DOHH2 (cell line): ENCODE data around the gene TMEM168.

Experiments
- H3F3A ChIP-seq: fragments of 200-600 bp; sonication (generic), shearing (Covaris generic); 2 replicates; pipeline ENCODE4 v1.6.0; 2016; ENCODE audit warnings: antibody characterized with exemption, mild to moderate bottlenecking; ENCODE audit not compliant: control insufficient read depth, insufficient read depth
- H3K27ac ChIP-seq: fragments of 200-600 bp; sonication (generic); 2 replicates; pipeline ENCODE4 v1.5.1; 2014; ENCODE audit warnings: low read depth, mild to moderate bottlenecking, low read length, moderate library complexity
- H3K27me3 ChIP-seq: fragments of 200-600 bp; sonication (generic); 2 replicates; pipeline ENCODE4 v1.6.1; 2014; ENCODE audit warnings: mild to moderate bottlenecking, low read length, mixed read lengths; ENCODE audit not compliant: control insufficient read depth
- H3K36me3 ChIP-seq: fragments of 200-600 bp; sonication (generic); 2 replicates; pipeline ENCODE4 v1.6.1; 2014; ENCODE audit warnings: mild to moderate bottlenecking, low read length, moderate library complexity, mixed read lengths; ENCODE audit not compliant: control insufficient read depth
- H3K4me1 ChIP-seq: fragments of 200-600 bp; sonication (generic); 2 replicates; pipeline ENCODE4 v1.6.1; 2014; ENCODE audit warnings: mild to moderate bottlenecking, low read length, mixed read lengths; ENCODE audit not compliant: control insufficient read depth
- H3K4me2 ChIP-seq: fragments of 200-600 bp; sonication (generic); 2 replicates; pipeline ENCODE4 v1.6.0; 2014; ENCODE audit warnings: mild to moderate bottlenecking, low read length, moderate library complexity
- H3K4me3 ChIP-seq: fragments of 200-600 bp; sonication (generic); 2 replicates; pipeline ENCODE4 v1.5.1; 2014; ENCODE audit warnings: mild to moderate bottlenecking, low read length, mixed read lengths
- H3K79me2 ChIP-seq: fragments of 200-600 bp; sonication (generic); 2 replicates; pipeline ENCODE4 v1.6.1; 2014; ENCODE audit warnings: mild to moderate bottlenecking, low read length, mixed read lengths; ENCODE audit not compliant: control insufficient read depth
- H3K9me2 ChIP-seq: fragments of 200-600 bp; sonication (generic); replicated peaks from 2 replicates; pipeline ENCODE4 v1.6.1; 2014; ENCODE audit warnings: mild to moderate bottlenecking, low read length, mixed read lengths; ENCODE audit not compliant: control insufficient read depth
- H3K9me3 ChIP-seq: fragments of 200-600 bp; sonication (generic); 2 replicates; pipeline ENCODE4 v1.6.1; 2014; ENCODE audit warnings: antibody characterized with exemption, low read length, mixed read lengths; ENCODE audit not compliant: control insufficient read depth, insufficient read depth
- H4K20me1 ChIP-seq: fragments of 200-600 bp; sonication (generic); 2 replicates; pipeline ENCODE4 v1.6.0; 2014; ENCODE audit warnings: low read depth, mild to moderate bottlenecking, antibody characterized with exemption, low read length, moderate library complexity; ENCODE audit not compliant: control insufficient read depth, insufficient read depth
- EZH2phosphoT487 ChIP-seq: fragments of 200-600 bp; sonication (generic); IDR thresholded peaks from 2 replicates; pipeline ENCODE4 v1.6.1; 2017; ENCODE audit warnings: borderline replicate concordance, mild to moderate bottlenecking, antibody characterized with exemption, low read length, moderate library complexity, mixed read lengths
- TF ChIP-seq, protein P1 (sequence below): fragments of 200-600 bp; sonication (generic); IDR thresholded peaks from one replicate; pipeline ENCODE4 v1.5.1; 2014; ENCODE audit warnings: antibody characterized with exemption, mild to moderate bottlenecking, low read depth, low read length; ENCODE audit not compliant: poor library complexity, severe bottlenecking

Gene TMEM168

DNA sequence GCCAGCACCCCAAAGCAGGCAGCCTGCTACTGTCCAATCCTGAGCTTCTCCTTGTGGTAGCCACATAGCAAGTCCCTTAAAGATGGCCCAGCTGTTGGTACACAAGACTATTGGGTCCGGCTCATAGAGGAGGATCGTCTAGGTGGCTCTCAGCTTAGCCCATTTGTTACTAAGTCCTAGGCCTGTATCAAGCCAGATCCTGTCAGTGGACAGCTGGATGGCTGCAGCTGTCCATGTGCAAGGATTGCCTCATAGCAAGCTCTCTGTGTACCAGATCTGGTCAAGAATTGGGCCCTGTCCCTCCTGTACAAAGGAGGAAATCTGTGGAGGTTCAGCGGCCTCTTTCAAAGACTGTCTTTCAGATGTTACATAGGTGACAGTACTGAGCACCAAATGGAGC lies 12.2 kb upstream of the TMEM168 start:
- Histone ChIP-seq H3K9me3 (no peaks in the 10 kb centered on the region), H3K79me2 (no peaks in the 10 kb centered on the region), H3K27me3 (no peaks in the 10 kb centered on the region), H3F3A (0 out of 2 replicates have a peak, but pooled peaks cover 3% of the 10 kb centered on the region), H3K4me3 (no peak overlapping the region), H3K4me1 (no peaks in the 10 kb centered on the region), H3K36me3 (no peaks in the 10 kb centered on the region), H3K9me2 (no peaks in the 10 kb centered on the region), H4K20me1 (no peaks in the 10 kb centered on the region), H3K4me2 (no peak overlapping the region), H3K27ac (no peak overlapping the region)
- no peak for TF ChIP-seq EZH2phosphoT487
- TF ChIP-seq, protein P1, sequence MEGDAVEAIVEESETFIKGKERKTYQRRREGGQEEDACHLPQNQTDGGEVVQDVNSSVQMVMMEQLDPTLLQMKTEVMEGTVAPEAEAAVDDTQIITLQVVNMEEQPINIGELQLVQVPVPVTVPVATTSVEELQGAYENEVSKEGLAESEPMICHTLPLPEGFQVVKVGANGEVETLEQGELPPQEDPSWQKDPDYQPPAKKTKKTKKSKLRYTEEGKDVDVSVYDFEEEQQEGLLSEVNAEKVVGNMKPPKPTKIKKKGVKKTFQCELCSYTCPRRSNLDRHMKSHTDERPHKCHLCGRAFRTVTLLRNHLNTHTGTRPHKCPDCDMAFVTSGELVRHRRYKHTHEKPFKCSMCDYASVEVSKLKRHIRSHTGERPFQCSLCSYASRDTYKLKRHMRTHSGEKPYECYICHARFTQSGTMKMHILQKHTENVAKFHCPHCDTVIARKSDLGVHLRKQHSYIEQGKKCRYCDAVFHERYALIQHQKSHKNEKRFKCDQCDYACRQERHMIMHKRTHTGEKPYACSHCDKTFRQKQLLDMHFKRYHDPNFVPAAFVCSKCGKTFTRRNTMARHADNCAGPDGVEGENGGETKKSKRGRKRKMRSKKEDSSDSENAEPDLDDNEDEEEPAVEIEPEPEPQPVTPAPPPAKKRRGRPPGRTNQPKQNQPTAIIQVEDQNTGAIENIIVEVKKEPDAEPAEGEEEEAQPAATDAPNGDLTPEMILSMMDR = no peak

DNA sequence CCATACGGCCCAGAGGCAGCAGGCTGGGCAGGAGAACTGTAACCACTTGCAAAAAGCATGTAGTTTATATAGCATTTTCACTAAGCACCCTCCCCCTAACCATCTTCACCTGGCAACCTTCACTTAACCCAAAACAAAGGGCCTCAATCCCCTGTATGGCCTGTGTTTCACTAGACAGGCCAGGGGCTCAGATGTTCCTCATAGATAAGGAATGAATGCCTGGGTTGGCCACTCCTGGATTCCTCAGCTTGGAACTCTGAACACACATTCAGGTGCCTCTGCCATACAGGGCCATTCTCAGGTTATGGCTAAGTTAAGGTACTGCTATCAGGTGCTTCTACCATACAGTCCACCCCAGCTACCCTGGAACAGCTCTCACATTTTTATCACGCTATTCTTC lies 10.3 kb upstream of the TMEM168 start:
- Histone ChIP-seq H3K4me3 (no peak overlapping the region), H3K4me2 (no peak overlapping the region)
- no peak for TF ChIP-seq EZH2phosphoT487
- TF ChIP-seq, protein P1 = no peak

DNA sequence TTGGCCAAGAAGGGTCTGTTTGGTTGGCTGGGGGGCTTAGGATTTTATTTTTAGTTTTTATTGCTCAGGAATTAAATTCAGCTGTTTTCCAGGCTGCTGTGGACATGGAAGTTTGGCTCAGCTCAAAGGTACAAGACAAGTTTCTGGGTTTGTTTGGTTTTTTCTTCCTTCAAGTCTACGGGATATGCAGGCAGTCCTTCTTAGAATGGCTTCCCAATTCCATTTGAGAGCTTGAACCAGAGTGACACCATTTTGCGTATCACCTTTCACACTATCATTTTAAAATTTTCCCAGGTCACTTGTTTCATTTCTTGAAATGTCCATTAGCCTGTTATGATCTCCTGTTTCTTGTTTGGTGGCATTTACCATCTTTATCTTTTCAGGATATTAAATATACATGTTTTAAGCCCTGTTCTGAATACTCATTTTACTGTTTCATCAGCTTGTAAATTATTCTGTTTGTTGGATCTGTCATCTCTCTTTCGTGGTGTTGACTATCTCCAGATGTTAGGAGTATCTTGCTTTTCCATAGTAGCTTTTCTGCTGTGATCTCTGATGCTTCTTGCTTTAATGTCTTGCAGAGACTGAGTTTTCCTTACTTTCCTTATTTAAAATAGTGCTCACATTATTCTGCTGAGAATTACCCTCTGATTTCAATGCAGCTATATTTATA lies 9.4 kb upstream of the TMEM168 start:
- H3K9me3 ChIP-seq = no peaks in the 10 kb centered on the region

More for the DNA sequence above, 10.3 kb upstream of the TMEM168 start:
- H3K79me2 ChIP-seq = no peaks in the 10 kb centered on the region
- no peaks in the 10 kb centered on the region for H4K20me1 ChIP-seq
- no peak overlapping the region for H3K27ac ChIP-seq
- H3K9me3 ChIP-seq = no peaks in the 10 kb centered on the region
- no peaks in the 10 kb centered on the region for H3K36me3 ChIP-seq
- no peaks in the 10 kb centered on the region for H3K27me3 ChIP-seq
- no peaks in the 10 kb centered on the region for H3K4me1 ChIP-seq
- no peaks in the 10 kb centered on the region for H3K9me2 ChIP-seq
- 0 out of 2 replicates have a peak, but pooled peaks cover 3% of the 10 kb centered on the region for H3F3A ChIP-seq

More for the DNA sequence above, 9.4 kb upstream of the TMEM168 start:
- no peaks in the 10 kb centered on the region for H3K27me3 ChIP-seq
- no peaks in the 10 kb centered on the region for H3K79me2 ChIP-seq
- H3K9me2 ChIP-seq = no peaks in the 10 kb centered on the region
- H3K4me1 ChIP-seq = no peaks in the 10 kb centered on the region
- H4K20me1 ChIP-seq = no peaks in the 10 kb centered on the region
- H3K4me2 ChIP-seq = no peak overlapping the region
- no peaks in the 10 kb centered on the region for H3K36me3 ChIP-seq
- no peak overlapping the region for H3K27ac ChIP-seq
- TF ChIP-seq EZH2phosphoT487 = no peak
- TF ChIP-seq, protein P1 = no peak
- peaks cover 8% of the 10 kb centered on the region; the same call in 1 of the 2 replicates for H3F3A ChIP-seq
- H3K4me3 ChIP-seq = no peak overlapping the region
